ENCODE results near the gene ADCY4. TPM values are rescaled to one million over a fixed set of nuclear protein-coding genes. Genes with fewer than 3 reads are reported as not detected.

The ADCY4 gene
- total RNA-seq, 1 experiment from 2014 or later: 1.1 TPM

DNA sequence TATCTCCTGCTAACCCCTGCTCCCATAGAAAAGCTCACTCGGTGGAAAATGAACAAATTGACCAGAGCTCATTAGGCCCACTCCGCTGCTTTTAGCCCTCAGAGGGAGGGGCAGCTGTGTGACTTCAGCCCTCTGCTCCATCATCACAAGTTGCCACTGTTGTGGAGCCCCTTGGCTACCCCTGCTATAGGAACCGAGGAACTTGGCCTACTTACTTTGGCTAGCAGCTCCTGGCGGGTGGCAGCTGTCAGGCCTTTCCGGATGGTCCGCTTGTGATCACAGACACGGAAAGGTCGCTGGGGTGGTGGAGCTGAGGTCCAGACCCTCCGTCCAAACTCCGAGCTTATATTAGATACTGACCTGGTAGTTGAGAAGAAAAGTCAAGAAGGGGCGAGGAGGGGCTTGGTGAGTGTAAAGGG lies 27.7 kb downstream of the ADCY4 start (continued):
- no peak for TF ChIP-seq AFF4 (CRISPR knock-in tag; IDR thresholded peaks at IDR 0.05; ENCODE audit: borderline replicate concordance)
- TF ChIP-seq CBFB (CRISPR knock-in tag; IDR thresholded peaks at IDR 0.05; ENCODE audit: low read depth): no peak
- no peak for TF ChIP-seq NR3C1 (CRISPR knock-in tag; conservative IDR thresholded peaks at IDR 0.05; ENCODE audit: low read depth)
- TF ChIP-seq ZNF512 (CRISPR knock-in tag; IDR thresholded peaks at IDR 0.05; ENCODE audit: borderline replicate concordance): no peak
- no peak for TF ChIP-seq ZNF671 (CRISPR knock-in tag; IDR thresholded peaks at IDR 0.05)
- TF ChIP-seq GTF2I (CRISPR knock-in tag; conservative IDR thresholded peaks at IDR 0.05): no peak

DNA sequence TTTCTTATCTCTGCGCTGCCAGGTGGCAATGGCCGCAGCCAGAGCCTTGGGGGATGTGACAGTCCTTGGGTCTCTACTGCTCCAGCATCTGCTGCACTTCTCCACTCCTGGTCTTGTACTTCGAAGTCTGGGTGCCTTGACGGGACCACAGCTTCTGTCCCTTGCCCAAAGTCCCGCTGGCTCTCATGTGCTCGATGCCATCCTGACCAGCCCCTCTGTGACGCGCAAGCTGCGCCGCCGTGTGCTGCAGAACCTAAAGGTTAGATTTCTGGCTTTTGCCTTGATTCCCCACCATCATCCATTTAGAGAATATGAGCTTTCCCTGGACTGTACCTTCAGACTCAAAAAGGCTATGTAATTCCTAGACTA lies 30.9 kb downstream of the ADCY4 start:
- CTCF ChIA-PET: no interaction called here
- Mint-ChIP-seq H3K27ac (no peak overlapping the region), H3K4me1 (peaks cover 13% of the 10 kb centered on the region), H3K27me3 (ENCODE audit: low read depth) (0 out of 2 replicates have a peak, but pooled peaks cover 3% of the 10 kb centered on the region), H3K4me3 (no peak overlapping the region), H3K36me3 (peaks cover 53% of the 10 kb centered on the region), H3K9me3 (no peaks in the 10 kb centered on the region)
- TF ChIP-seq MYBL2 (CRISPR knock-in tag; IDR thresholded peaks at IDR 0.05) (no peak), CBFB (CRISPR knock-in tag; IDR thresholded peaks at IDR 0.05; ENCODE audit: low read depth) (no peak), TP53 (CRISPR knock-in tag; IDR thresholded peaks at IDR 0.05) (no peak)
- TF ChIP-seq, protein P1, sequence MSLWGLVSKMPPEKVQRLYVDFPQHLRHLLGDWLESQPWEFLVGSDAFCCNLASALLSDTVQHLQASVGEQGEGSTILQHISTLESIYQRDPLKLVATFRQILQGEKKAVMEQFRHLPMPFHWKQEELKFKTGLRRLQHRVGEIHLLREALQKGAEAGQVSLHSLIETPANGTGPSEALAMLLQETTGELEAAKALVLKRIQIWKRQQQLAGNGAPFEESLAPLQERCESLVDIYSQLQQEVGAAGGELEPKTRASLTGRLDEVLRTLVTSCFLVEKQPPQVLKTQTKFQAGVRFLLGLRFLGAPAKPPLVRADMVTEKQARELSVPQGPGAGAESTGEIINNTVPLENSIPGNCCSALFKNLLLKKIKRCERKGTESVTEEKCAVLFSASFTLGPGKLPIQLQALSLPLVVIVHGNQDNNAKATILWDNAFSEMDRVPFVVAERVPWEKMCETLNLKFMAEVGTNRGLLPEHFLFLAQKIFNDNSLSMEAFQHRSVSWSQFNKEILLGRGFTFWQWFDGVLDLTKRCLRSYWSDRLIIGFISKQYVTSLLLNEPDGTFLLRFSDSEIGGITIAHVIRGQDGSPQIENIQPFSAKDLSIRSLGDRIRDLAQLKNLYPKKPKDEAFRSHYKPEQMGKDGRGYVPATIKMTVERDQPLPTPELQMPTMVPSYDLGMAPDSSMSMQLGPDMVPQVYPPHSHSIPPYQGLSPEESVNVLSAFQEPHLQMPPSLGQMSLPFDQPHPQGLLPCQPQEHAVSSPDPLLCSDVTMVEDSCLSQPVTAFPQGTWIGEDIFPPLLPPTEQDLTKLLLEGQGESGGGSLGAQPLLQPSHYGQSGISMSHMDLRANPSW (CRISPR knock-in tag; conservative IDR thresholded peaks at IDR 0.05; ENCODE audit: low read depth): no peak
- DNase-seq (ENCODE audit: low spot score): no peak
- POLR2A ChIA-PET: no interaction called here
- ATAC-seq: no peak

DNA sequence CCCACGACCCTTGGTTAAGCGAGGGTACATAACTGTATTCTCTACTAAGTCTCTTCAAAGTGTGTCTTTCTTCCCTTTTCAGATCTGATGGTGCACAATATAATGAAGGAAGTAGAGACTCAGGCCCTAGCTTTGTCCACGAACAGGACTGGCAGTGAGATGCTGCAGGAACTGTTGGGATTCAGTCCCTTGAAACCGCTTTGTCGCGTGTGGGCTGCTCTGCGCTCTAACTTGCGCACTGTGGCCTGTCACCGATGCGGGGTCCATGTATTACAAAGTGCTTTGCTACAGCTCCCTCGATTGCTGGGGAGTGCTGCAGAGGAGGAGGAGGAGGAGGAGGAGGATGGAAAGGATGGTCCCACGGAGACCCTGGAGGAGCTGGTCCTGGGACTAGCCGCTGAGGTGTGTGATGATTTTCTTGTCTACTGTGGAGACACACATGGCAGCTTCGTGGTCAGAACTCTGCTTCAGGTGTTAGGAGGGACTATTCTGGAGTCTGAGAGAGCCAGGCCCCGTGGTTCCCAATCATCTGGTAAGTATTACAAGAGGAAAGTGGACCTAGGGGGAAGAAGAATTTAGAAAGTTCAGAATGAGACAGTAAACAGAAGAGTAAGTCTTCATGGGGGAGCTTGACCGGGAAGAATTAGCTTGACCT lies 34.4 kb downstream of the ADCY4 start:
- ATAC-seq (no peak), DNase-seq (ENCODE audit: low spot score) (no peak)
- Mint-ChIP-seq H3K27ac (no peak overlapping the region; the same call in 1 of the 2 replicates), H3K4me3 (peak overlapping the region; percentile 91), H3K27me3 (ENCODE audit: low read depth) (0 out of 2 replicates have a peak, but pooled peaks cover 3% of the 10 kb centered on the region), H3K4me1 (peaks cover 19% of the 10 kb centered on the region), H3K9me3 (no peaks in the 10 kb centered on the region), H3K36me3 (peaks cover 38% of the 10 kb centered on the region)
- ChIA-PET CTCF (interaction anchor here (0.6 to 8.2 kb wide), 17 partner anchors 7 to 242 kb away, joined by 3 to 165 read pairs (median 12); partner anchors contain the start of genes CHMP4A, CIDEB, IRF9 and LTB4R), POLR2A (interaction anchor here (0.5 to 3.6 kb wide), 7 partner anchors 8 to 131 kb away, joined by 3 to 20 read pairs (median 8); partner anchors contain the start of genes CIDEB, LTB4R2, RABGGTA and TINF2)
- TF ChIP-seq ZNF138 (CRISPR knock-in tag; conservative IDR thresholded peaks at IDR 0.05): no peak
- TF ChIP-seq MLX (CRISPR knock-in tag; IDR thresholded peaks at IDR 0.05): no peak
- TF ChIP-seq CBFB (CRISPR knock-in tag; IDR thresholded peaks at IDR 0.05; ENCODE audit: low read depth): no peak
- TF ChIP-seq ZNF416 (CRISPR knock-in tag; IDR thresholded peaks at IDR 0.05): no peak
- TF ChIP-seq TEAD1 (CRISPR knock-in tag; IDR thresholded peaks at IDR 0.05): no peak
- TF ChIP-seq FOXJ3 (CRISPR knock-in tag; IDR thresholded peaks at IDR 0.05; ENCODE audit: borderline replicate concordance): no peak
- no peak for TF ChIP-seq CREM (CRISPR knock-in tag; IDR thresholded peaks at IDR 0.05)
- TF ChIP-seq FOXP1 (CRISPR knock-in tag; IDR thresholded peaks at IDR 0.05; ENCODE audit: borderline replicate concordance): no peak
- no peak for TF ChIP-seq ZNF423 (CRISPR knock-in tag; IDR thresholded peaks at IDR 0.05)
- no peak for TF ChIP-seq ARID4B (CRISPR knock-in tag; IDR thresholded peaks at IDR 0.05; ENCODE audit: borderline replicate concordance)
- no peak for TF ChIP-seq TCF7 (CRISPR knock-in tag; IDR thresholded peaks at IDR 0.05; ENCODE audit: low read depth)

All from WTC11 (cell line).